OCI-LY1 (cell line): ENCODE results near the gene CAB39L.

Experiments used
- CTCF ChIP-seq: fragments of 200-600 bp; sonication (generic), shearing (Covaris generic); IDR thresholded peaks from 2 replicates; pipeline ENCODE4 v1.5.1; 2017; ENCODE audit warnings: mild to moderate bottlenecking, antibody characterized with exemption, low read length, moderate library complexity, mixed read lengths
- EZH2 ChIP-seq: fragments of 200-600 bp; sonication (generic), shearing (Covaris generic); IDR thresholded peaks from 2 replicates; pipeline ENCODE4 v1.8.0; 2017; ENCODE audit warnings: borderline replicate concordance, mixed run types, mild to moderate bottlenecking, antibody characterized with exemption, low read length, moderate library complexity, mixed read lengths

GRCh38 chr13:49310251-49310650 is 133.6 kb downstream of the CAB39L start:
- no peak for TF ChIP-seq CTCF
- TF ChIP-seq EZH2 = no peak
